CD4-positive, alpha-beta T cell treated with Interferon gamma for 1 hour (primary cell): ENCODE measurements around the gene TRPV3.
"Not testable (repeated sequence)": the region's sequence is repeated elsewhere in the genome, so short reads cannot be mapped to it uniquely, and the experiment has no call there.

Experiments
- DNase-seq: peaks from one replicate; pipeline ENCODE4 v3.0.0-alpha.2; 2020

The TRPV3 gene

DNA sequence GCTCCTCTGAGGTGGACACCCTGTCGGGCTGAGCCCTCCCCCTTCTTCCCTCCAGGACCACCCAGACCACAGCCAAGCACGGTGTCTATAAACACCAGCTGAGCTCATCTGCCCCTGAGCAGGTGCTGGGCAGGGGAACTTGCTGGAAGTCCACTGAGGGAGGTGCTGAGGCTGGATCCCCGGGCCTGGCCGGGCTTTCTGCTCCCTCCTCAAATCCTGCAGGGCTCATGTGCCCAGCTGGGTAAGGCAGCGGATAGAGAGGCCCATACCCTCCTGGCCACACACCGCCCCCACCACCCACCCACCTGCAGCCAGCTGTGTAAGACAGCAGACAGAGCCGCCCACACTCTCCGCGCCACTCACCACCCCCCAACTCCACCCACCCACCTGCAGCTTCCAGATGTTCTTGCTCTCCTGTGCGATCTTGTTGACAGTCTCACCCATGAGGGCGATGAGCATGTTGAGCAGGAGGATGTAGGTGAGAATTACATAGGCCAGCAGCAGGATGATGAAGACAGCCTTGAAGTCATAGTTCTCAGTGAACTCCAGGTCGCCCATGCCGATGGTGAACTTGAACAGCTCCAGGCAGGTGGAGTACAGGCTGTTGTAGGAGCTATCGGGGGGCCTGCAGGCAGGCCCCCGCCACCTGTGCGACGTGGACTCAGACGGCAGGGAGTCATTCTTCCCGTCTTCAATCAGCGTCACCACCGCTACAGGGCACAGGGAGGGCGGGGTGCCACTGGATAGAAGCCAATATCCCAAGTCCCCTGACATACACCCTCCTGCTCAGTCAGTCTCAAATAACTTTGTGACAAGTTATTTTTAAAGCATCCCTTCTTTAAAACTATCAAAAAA lies 15.9 kb upstream of the TRPV3 start:
- no peak for DNase-seq

DNA sequence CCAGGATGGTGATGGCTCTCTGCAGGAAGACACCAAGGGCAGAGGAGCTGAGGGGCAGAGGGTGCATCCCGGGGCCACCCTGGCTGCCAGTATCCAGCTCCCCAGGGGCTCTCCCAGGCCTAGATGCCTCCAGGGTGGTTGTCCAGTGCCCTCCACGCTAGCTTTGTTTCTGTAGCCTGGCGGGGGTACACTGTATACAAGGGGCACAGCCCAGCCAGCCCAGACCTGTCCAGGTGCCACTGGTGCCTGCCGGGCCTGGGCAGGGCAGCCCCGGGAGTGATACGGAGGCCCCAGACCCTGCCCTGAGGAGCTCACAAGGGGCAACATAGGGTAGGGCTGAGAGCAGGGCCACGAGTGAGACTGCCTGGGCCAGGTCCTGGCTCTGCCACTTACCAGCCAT lies 14.6 kb upstream of the TRPV3 start:
- DNase-seq = no peak

DNA sequence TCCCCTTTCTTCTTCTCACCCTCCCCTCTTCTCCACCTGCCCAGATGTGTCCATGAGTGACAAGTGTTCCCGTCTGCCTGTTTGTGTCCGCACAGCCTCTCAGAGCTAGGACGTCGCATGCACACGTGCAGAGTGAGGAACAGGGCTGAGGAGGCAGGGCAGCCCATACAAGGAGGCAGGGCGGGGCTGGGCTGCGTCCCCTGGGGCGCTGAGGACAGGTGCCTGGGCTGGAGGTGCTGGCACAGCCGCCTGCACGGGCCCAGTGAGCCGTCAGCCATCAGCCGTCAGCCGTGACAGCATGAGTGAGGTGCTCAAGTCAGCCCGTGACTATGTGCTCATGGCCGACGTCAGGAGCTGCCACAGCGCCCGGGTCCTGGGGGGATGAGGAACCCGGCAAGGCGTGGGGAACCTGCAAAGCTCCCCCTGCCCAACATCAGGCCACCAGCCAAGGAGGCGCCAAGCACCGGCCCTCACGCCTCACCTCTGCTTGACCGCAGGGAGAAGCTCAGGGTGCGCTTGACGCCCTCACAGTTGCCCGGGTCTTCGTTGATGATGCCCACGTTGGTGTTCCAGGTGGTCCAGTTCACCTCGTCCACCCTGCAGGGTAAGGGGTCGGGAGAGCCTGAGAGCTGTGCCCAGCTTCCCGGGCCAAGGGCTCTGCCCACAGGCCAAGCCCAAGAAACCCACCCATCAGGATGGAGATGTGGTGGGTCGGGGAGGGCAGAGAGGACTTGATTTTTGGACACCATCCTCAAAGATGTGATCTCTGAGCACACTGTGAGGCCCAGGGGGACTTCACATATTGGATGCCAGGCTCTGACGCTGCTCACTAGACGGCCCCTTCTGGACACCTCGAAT lies 13.7 kb upstream of the TRPV3 start:
- no peak for DNase-seq

DNA sequence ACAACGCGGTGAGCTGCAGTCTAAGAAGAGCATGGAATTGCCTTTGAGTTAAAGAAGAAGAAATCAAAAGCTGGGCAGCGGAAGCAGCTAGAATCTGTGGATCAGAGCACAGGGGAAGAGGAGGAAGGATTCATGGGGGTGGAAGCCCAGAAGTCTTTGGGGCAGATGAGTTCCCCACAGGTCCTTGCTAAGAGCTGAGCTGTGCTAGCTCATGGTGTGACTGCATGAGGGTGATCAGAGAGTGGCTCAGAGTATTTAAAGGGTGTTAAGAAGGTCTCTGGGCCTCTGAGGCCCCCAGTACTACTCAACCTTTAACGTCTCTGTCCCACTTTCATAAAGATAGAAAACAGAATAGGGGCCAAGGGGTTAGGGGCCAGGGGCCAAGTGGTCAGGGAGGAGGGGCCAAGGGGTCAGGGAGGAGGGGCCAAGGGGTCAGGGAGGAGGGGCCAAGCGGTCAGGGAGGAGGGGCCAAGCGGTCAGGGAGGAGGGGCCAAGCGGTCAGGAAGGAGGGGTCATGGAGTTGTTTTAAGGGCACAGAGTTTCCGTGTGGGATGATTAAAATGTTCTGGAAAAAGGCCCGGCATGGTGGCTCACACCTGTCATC lies 12.0 kb upstream of the TRPV3 start:
- no peak for DNase-seq

DNA sequence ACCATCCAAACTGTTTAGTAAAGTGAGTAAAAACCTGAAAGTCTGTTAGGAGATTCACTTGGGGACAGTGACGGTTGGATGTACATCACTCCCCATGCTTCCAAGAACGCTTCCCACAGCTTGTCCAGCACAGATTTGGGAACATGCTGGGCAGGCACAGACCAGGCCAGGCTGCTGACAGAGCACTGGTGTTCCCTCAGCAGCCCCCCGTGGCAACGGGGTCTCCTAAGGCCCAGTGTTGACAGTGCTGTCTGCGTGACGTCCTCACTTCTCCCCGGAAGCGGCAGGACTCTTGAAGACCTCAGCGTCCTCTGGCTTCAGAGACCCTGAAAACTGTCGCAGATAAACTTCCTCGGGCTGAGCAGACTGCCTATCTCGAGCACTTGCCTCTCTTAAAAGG lies 8.9 kb upstream of the TRPV3 start:
- DNase-seq = no peak

DNA sequence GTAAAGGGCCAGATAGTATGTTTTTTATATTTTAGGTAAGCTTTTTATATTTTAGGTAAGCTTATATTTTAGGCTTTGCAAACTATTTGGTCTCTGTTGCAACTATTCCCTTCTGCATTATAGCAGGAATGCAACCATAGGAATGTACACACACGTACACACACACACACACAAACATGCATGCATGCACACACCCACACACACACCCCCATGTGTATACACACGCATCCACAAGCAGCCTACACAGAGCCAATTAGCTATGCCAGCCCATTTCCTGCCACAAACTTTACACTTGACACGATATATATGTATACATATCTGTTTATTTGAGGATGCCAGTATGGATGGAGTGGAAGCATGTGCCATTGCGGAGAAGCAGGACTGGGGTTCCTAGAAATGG lies 7.5 kb upstream of the TRPV3 start:
- DNase-seq = no peak

DNA sequence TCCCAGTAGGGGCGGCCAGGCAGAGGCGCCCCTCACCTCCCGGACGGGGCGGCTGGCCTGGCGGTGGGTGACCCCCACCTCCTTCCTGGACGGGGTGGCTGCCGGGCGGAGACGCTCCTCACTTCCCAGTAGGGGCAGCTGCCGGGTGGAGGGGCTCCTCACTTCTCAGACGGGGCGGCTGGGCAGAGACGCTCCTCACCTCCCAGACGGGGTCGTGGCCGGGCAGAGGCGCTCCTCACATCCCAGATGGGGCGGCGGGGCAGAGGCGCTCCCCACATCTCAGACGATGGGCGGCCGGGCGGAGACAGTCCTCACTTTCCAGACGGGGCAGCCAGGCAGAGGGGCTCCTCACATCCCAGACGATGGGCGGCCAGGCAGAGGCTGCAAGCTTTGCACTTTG lies 6.6 kb upstream of the TRPV3 start:
- not testable (repeated sequence) for DNase-seq

DNA sequence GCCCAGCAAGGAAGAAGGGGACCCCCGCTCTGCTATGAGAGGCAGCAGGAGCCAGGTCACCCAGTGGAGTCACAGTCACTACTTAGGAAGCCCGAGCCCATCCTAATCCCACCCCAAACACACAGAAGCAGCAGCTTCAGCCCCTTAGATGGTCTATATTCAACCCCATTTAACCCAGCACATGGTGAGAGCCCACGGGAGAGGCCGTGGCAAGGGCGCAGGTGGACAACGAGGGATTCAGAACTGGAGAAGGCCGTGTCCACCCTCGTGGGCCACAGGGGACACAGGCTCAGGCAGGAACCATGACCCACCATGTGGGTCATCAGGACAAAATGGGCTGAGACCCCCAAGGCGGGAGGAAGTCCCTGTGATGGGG lies 1.6 kb upstream of the TRPV3 start:
- no peak for DNase-seq

DNA sequence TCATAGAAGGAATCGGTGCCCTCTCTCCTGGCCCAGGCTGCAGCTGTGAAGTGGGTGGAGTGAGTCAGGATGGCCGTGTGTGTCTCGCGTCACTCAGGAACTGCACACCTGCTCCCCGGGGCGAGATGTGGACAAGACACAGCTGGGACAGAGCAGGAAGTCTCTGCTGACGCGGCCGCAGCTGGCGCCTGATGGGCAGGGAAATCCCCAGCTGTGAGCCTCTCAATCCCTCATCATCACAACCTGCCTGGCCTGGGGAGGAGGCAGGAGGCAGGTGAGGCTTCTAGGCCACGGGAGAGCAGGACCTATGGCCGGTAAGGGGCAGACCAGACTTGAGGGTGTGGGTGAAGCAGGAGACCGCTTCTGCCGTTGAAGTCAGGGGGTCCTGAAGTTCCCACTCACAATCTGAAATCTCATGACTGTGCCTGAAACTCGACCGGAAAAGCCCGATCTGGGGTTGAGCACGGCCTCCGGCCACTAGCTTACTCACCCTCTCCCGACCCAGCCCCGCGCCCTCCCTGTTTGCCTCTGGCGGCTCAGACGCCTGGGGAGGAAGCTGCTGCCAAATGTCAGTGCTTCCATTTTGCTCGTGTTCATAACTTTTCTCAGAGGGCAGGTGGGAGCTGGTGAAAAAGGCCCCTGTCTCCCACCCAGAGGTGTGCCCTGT lies 1.1 kb upstream of the TRPV3 start:
- peak; percentile 62 for DNase-seq

DNA sequence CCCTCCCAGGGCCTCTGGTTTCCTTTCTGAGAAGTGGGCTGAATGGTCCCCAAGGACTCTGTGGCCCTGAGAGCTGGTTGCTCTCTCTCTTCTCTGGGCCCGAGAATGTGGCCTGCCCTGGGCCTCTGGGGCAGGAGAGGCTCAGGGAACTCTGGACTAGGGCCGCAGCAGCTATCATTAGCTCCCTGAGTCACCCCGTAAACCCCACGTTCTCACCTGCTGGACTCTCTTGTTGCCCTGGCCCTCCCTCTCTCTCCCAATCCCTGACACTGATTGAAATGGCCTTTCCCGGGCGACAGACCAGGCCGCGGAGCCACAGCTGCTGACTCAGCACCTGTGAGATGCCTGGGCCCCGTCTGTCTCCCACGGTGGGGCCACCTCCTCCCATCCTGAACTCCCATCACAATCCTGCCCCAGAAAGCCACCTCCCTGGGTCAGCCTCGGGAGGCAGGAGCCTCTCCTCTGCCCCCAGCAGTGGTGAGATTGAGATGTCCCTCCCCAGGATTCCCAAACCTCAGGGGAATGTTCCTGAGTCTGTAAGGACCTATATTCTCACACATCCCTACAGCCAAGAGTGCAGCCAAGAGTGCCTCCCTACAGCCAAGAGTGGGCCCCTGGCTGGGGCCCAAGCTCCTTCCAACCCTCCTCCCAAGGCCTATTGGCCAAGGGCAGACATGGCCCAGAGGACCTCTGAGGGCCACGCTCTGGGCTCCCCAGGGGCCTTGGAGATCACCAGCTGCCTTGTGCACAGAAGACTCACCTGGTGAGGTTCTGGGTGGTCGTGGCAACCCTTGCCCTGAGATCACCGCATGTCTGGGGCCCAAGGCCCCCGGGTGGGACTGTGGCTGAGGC lies 470 bp downstream of the TRPV3 start:
- DNase-seq = no peak

DNA sequence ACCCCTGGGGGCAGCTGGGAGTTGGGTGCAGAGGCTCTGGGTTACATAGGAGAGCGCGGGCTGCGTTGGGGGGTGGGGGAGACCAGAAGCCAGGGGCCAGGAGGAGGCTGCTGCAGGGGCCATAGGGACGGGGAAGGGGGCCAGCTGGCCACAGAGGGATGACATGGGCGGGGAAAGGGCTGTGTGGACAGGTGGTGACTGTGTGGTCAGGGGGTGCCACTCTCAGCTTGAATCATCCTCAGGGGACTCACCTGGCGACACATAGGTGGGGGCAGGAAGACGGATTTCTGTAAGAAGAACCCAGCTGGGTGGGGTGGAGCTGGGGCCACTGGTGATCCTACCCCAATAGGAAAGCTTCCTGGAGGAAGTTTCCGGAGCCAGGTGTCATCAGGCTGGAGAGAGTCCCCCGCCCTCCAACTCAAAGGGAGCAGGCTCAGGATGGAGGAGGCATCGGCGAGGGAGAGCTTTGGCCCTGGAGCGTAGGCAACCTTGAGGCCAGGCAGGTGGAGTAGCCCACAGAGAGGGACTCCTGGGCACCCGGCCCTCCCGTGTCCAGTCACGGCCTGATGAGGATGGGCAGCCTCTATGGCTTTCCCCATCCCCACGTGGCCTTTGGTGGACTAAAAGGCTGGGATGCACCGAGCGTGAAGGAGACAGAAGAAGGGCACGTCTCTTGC lies 1.2 kb downstream of the TRPV3 start:
- no peak for DNase-seq

DNA sequence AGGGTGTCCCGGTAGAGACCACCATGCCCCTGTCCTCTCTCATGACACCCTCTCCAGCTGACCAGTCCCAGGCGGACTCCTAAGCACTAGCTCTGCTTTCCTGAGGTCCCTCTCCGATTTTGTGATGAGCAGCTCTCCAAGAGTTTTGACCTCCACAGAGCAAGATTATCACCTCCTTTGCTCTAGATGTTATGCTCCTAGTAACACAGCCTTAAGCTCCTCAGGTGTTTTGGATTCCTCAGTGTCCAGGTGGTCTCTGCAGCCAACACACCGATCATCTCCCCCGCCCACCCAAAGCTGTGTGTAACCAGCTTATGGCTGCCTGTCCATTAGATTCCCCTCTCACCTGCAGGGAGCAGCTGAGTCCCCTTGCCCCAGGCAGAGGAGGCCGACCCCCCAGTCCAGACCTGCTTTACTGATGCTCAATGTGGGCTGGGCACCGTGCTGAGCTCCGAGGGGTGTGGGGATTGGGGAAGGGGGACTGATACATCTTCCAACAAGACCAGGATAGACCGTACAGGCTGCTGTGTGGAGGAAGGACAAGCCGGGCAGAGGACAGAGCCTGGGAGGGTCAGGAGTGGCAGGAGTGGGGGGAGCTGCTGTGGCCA lies 2.3 kb downstream of the TRPV3 start:
- DNase-seq = no peak

DNA sequence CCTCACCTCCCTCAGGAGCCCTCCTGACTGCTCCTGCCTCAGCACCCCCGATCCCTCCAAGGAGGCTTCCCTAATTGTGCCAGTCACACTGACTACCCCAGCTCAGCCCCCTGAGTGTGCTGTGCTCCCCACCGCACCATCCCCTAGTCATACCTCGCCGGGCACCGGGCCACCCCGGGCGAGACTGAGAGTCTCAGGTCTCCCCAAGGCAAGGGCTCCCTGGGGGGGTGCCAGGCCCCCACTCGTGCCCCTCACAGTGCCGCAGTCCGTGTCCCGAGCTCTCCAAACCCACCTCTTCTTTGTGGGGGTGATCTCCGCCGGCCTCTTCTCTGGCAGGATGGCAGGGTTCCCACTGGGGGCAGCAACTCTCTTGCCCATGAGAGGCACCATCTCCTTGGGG lies 3.2 kb downstream of the TRPV3 start:
- DNase-seq = no peak

DNA sequence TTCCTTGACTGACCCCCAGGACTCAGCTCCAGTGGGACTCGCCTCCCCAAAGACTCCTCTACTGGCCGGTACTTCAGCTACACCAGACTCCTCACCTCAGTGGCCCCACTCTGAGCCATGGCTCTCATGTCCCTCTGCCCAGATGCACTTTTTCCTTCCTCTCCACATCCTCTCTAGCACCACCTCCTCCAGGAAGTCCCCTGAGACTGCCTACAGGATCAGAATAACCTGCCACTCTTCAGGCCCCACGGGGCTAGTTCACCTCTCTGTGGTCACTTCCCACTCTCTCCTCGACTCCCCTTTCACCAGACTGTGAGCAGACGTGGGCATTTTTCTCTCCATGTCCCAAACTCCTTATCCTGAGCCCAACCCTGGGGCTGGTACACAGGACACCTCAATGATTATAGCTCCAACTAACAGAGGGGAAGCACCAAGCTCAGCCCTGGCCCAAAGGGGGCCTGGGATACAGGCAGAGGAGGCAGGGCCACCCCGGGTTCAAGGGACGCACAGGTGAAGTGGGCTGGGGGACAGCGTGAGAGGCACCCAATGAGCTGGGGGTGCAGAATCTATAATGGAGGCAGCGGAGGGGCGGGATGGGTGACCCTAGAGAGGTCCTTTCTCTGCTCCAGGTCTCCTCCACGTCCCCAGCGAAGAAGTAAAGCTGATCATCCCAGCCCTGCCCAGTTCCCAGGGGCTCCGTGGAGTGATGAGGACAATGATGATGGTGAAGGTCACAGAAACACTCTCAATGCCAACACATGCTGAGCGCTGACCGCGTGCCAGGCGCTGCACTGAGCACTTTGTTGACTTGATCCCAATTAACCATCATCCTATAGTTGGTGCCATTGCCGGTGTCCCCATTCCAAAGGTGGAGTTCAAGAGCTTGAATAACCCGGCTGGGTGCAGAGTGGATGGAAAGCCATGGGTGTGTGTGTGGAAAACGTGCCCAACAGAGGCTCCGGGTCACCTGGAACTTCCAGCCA lies 3.9 kb downstream of the TRPV3 start:
- no peak for DNase-seq

DNA sequence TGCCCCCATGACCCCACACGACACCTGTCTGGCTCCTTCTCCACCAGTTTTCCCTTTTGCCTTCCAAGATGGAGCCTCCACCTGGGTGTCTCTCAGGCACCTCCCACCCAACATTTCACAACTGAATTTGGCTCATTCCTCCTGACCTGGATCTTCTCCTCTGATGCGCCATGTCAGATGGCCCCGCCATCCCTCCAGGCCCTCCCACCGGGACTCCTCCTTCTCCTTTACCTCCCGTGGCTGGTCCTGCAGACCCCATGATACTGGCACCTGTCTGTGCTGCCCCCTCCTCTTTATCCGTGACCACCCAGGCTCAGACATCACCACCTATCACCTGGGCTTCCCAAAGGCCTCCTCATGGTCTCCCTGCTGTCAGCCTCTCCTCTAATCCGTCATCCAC lies 4.7 kb downstream of the TRPV3 start:
- no peak for DNase-seq

DNA sequence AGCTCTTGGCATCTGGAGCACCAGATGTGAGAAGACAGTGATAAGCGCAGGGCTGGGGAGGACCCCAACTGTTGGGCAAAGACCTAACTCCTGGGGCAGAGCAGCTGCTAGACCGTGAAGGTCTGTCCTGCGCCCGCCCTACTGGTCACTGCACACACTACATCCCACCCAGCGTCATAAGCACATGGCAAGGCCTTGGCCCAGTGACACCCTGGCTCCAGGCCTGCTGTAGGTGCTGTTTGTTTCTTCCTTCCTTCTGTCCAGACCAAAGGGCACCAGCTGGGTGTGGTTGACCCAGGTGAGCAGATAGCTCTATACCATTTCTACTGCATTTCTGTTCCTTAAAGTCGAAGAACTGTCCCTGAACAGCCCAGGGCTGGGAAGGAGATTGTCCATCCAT lies 6.4 kb downstream of the TRPV3 start:
- DNase-seq = no peak

DNA sequence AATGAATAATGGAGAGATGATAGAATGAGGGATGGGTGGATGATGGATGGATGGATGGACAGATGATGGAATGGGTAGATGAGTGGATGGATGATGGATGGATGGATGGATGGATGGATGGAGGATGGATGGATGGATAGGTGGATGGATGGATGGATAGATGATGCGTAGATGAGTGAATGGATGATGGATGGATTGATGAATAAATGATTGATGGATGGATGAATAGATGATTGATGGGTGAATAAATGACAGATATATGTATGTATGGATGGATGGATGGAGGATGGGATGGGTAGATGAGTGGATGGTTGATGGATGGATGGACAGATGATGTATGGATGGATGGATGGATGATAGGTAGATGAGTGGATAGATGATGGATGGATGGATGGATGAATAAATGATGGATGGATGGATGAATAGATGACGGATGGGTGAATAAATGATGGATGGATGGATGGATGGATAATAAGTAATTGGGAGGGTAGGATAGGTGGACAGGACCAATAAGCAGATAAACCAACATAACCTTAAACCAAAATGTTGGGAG lies 7.9 kb downstream of the TRPV3 start:
- DNase-seq = no peak

DNA sequence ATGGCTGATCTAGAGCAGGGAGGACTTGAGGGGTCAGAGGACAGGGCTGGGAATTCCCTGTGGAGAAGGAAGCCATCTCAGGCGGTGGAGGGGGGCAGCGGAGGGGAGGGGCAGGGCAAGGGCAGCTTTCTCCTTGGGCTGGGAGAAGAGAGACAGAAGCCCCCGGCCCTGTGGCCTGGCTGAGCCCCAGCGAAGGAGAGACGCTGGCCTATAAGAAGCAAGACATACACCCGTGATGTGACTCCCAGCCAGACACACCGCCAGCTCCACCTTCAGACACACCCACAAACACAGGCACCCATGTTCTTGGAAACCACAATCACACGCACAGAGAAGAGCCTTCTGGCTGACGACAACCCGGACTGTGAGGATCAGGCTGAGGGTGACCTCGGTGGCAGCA lies 10.0 kb downstream of the TRPV3 start:
- no peak for DNase-seq

DNA sequence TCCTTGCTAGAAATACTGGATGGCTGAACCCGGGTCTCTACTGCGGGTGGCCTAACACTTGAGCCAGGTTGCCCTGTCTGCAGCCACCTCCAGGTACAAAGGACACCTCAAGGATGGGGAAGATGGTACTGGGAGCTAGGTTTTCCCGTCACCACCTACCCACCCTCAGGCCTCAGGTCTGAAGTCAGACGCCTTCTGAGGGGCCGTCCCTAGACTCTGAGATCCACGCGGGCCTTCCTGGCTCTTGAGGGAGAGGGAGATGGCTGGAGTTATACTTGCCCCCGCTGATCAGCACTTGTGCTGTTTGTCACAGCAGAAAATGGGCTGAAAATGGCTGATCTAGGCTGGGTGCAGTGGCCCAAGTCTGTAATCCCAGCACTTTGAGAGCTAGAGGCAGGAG lies 10.6 kb downstream of the TRPV3 start:
- DNase-seq = no peak

DNA sequence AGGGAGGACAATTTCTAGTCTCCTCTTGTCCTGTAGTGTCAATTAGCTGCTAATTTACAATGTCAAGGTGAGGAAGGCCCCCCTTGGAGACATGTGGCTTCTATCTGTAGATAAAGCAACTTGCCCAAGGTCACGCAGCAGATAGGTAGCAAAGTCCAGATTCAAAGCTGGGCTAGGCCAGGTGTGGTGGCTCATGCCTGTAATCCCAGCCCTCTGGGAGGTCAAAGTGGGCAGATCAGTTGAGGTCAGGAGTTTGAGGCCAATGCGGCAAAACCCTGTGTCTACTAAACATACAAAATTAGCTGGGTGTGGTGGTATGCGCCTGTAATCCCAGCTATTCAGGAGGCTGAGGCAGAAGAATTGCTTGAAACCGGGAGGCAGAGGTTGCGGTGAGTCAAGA lies 11.1 kb downstream of the TRPV3 start:
- no peak for DNase-seq
